Stimulated activated memory B cell treated with anti-CD40 and anti-IgM and Interleukin-4, amounts not matched to agents 10 μg/mL and 1 μg/mL and 100 μg/mL, for 72 hours (primary cell): ENCODE results near the gene MYO16.

ENCODE experiments used
- ATAC-seq: fragments of 150-1000 bp; cut with Tn5 transposase; 2 replicates; pipeline ENCODE4 v1.10.0; 2021
- H3K27ac Mint-ChIP-seq: one replicate; pipeline ENCODE4 v1.8.0; 2022; ENCODE audit warnings: mild to moderate bottlenecking, mixed read lengths
- H3K27me3 Mint-ChIP-seq: one replicate; pipeline ENCODE4 v1.8.0; 2022; ENCODE audit warnings: mixed read lengths
- H3K36me3 Mint-ChIP-seq: one replicate; pipeline ENCODE4 v1.8.0; 2022; ENCODE audit warnings: mixed read lengths
- H3K4me1 Mint-ChIP-seq: one replicate; pipeline ENCODE4 v1.8.0; 2022; ENCODE audit warnings: mixed read lengths
- H3K4me3 Mint-ChIP-seq: one replicate; pipeline ENCODE4 v1.8.0; 2022; ENCODE audit warnings: mild to moderate bottlenecking, moderate library complexity, mixed read lengths
- H3K9me3 Mint-ChIP-seq: one replicate; pipeline ENCODE4 v1.8.0; 2022; ENCODE audit warnings: mixed read lengths

MYO16 gene

GRCh38 chr13:108929532-108930206 is 300.3 kb downstream of the MYO16 start:
- Mint-ChIP-seq H3K9me3 (no peaks in the 10 kb centered on the region), H3K36me3 (no peaks in the 10 kb centered on the region), H3K27me3 (peaks cover 12% of the 10 kb centered on the region), H3K4me1 (no peaks in the 10 kb centered on the region), H3K4me3 (no peak overlapping the region), H3K27ac (no peak overlapping the region)
- ATAC-seq = no peak

GRCh38 chr13:108932196-108932595 is 302.8 kb downstream of the MYO16 start:
- ATAC-seq = no peak
- no peaks in the 10 kb centered on the region for H3K36me3 Mint-ChIP-seq
- peaks cover 5% of the 10 kb centered on the region for H3K27me3 Mint-ChIP-seq
- H3K4me3 Mint-ChIP-seq = no peak overlapping the region
- H3K27ac Mint-ChIP-seq = no peak overlapping the region
- H3K9me3 Mint-ChIP-seq = no peaks in the 10 kb centered on the region
- no peaks in the 10 kb centered on the region for H3K4me1 Mint-ChIP-seq

GRCh38 chr13:108933061-108933460 is 303.6 kb downstream of the MYO16 start:
- no peak for ATAC-seq
- Mint-ChIP-seq H3K27ac (no peak overlapping the region), H3K27me3 (peaks cover 14% of the 10 kb centered on the region), H3K36me3 (no peaks in the 10 kb centered on the region), H3K9me3 (peaks cover 3% of the 10 kb centered on the region), H3K4me3 (no peak overlapping the region), H3K4me1 (no peaks in the 10 kb centered on the region)

GRCh38 chr13:108938155-108938554 is 308.7 kb downstream of the MYO16 start:
- H3K4me3 Mint-ChIP-seq = no peak overlapping the region
- H3K27ac Mint-ChIP-seq = no peak overlapping the region
- H3K4me1 Mint-ChIP-seq = no peaks in the 10 kb centered on the region
- H3K9me3 Mint-ChIP-seq = peaks cover 3% of the 10 kb centered on the region
- H3K27me3 Mint-ChIP-seq = peaks cover 20% of the 10 kb centered on the region
- no peaks in the 10 kb centered on the region for H3K36me3 Mint-ChIP-seq
- ATAC-seq = no peak

- peaks cover 3% of the 10 kb centered on the region for H3K9me3 Mint-ChIP-seq
- no peaks in the 10 kb centered on the region for H3K4me1 Mint-ChIP-seq
- no peak overlapping the region for H3K27ac Mint-ChIP-seq
- H3K4me3 Mint-ChIP-seq = no peak overlapping the region
- no peaks in the 10 kb centered on the region for H3K36me3 Mint-ChIP-seq
- ATAC-seq = no peak
- H3K27me3 Mint-ChIP-seq = peaks cover 20% of the 10 kb centered on the region
Observed at GRCh38 chr13:108940121-108940520, 310.7 kb downstream of the MYO16 start.

GRCh38 chr13:108943842-108944241 is 314.4 kb downstream of the MYO16 start:
- Mint-ChIP-seq H3K27ac (no peak overlapping the region), H3K36me3 (no peaks in the 10 kb centered on the region), H3K4me1 (no peaks in the 10 kb centered on the region), H3K4me3 (no peak overlapping the region), H3K9me3 (no peaks in the 10 kb centered on the region), H3K27me3 (no peaks in the 10 kb centered on the region)
- ATAC-seq = no peak

- Mint-ChIP-seq H3K27ac (no peak overlapping the region), H3K36me3 (no peaks in the 10 kb centered on the region), H3K9me3 (no peaks in the 10 kb centered on the region), H3K27me3 (no peaks in the 10 kb centered on the region), H3K4me1 (no peaks in the 10 kb centered on the region), H3K4me3 (no peak overlapping the region)
- no peak for ATAC-seq
Observed at GRCh38 chr13:108944760-108945159, 315.3 kb downstream of the MYO16 start.

- Mint-ChIP-seq H3K27ac (no peak overlapping the region), H3K4me3 (no peak overlapping the region), H3K9me3 (no peaks in the 10 kb centered on the region), H3K4me1 (no peaks in the 10 kb centered on the region), H3K27me3 (no peaks in the 10 kb centered on the region), H3K36me3 (no peaks in the 10 kb centered on the region)
- no peak for ATAC-seq
Observed at GRCh38 chr13:108947551-108948030, 318.2 kb downstream of the MYO16 start.

- Mint-ChIP-seq H3K4me3 (no peak overlapping the region), H3K27me3 (no peaks in the 10 kb centered on the region), H3K36me3 (no peaks in the 10 kb centered on the region), H3K4me1 (no peaks in the 10 kb centered on the region), H3K27ac (no peak overlapping the region), H3K9me3 (no peaks in the 10 kb centered on the region)
- no peak for ATAC-seq
Observed at GRCh38 chr13:108948251-108948671, 318.9 kb downstream of the MYO16 start.

GRCh38 chr13:108950333-108951010 is 321.1 kb downstream of the MYO16 start:
- Mint-ChIP-seq H3K27ac (no peak overlapping the region), H3K36me3 (no peaks in the 10 kb centered on the region)

GRCh38 chr13:108955741-108956140 is 326.3 kb downstream of the MYO16 start:
- H3K4me1 Mint-ChIP-seq = no peaks in the 10 kb centered on the region
- no peak overlapping the region for H3K4me3 Mint-ChIP-seq
- no peak for ATAC-seq
- no peak overlapping the region for H3K27ac Mint-ChIP-seq
- H3K27me3 Mint-ChIP-seq = peaks cover 21% of the 10 kb centered on the region
- no peaks in the 10 kb centered on the region for H3K36me3 Mint-ChIP-seq
- H3K9me3 Mint-ChIP-seq = no peaks in the 10 kb centered on the region

More at GRCh38 chr13:108950333-108951010, 321.1 kb downstream of the MYO16 start:
- Mint-ChIP-seq H3K9me3 (no peaks in the 10 kb centered on the region), H3K4me1 (no peaks in the 10 kb centered on the region), H3K27me3 (peaks cover 4% of the 10 kb centered on the region), H3K4me3 (no peak overlapping the region)
- ATAC-seq = no peak

GRCh38 chr13:108957369-108958012 is 328.1 kb downstream of the MYO16 start:
- Mint-ChIP-seq H3K9me3 (no peaks in the 10 kb centered on the region), H3K4me1 (no peaks in the 10 kb centered on the region), H3K27me3 (peaks cover 21% of the 10 kb centered on the region), H3K27ac (no peak overlapping the region), H3K4me3 (no peak overlapping the region), H3K36me3 (no peaks in the 10 kb centered on the region)
- ATAC-seq = no peak

GRCh38 chr13:108958013-108958376 is 328.6 kb downstream of the MYO16 start:
- no peak for ATAC-seq
- H3K4me3 Mint-ChIP-seq = no peak overlapping the region
- no peak overlapping the region for H3K27ac Mint-ChIP-seq
- no peaks in the 10 kb centered on the region for H3K9me3 Mint-ChIP-seq
- peaks cover 21% of the 10 kb centered on the region for H3K27me3 Mint-ChIP-seq
- H3K4me1 Mint-ChIP-seq = no peaks in the 10 kb centered on the region
- H3K36me3 Mint-ChIP-seq = no peaks in the 10 kb centered on the region

- H3K4me1 Mint-ChIP-seq = no peaks in the 10 kb centered on the region
- no peaks in the 10 kb centered on the region for H3K36me3 Mint-ChIP-seq
- H3K27me3 Mint-ChIP-seq = peaks cover 21% of the 10 kb centered on the region
- ATAC-seq = no peak
- H3K9me3 Mint-ChIP-seq = no peaks in the 10 kb centered on the region
- no peak overlapping the region for H3K4me3 Mint-ChIP-seq
- no peak overlapping the region for H3K27ac Mint-ChIP-seq
Observed at GRCh38 chr13:108959234-108959633, 329.8 kb downstream of the MYO16 start.

- H3K4me3 Mint-ChIP-seq = no peak overlapping the region
- H3K9me3 Mint-ChIP-seq = no peaks in the 10 kb centered on the region
- H3K27ac Mint-ChIP-seq = no peak overlapping the region
- no peaks in the 10 kb centered on the region for H3K4me1 Mint-ChIP-seq
- H3K27me3 Mint-ChIP-seq = peaks cover 21% of the 10 kb centered on the region
- ATAC-seq = no peak
- no peaks in the 10 kb centered on the region for H3K36me3 Mint-ChIP-seq
Observed at GRCh38 chr13:108960006-108960405, 330.6 kb downstream of the MYO16 start.
